NCI-H2107 treated with DMSO at 0.1 percent for 48 hours (cell line): ENCODE measurements around the gene HAPSTR1.
A peak's percentile ranks its signal among the peaks of the same experiment; 100 is the strongest.

Experiments used
- DNase-seq: peaks from one replicate; lab custom pipeline; 2025; ENCODE audit not compliant: unreplicated experiment; lab: John Stamatoyannopoulos, UW

Gene HAPSTR1

GRCh38 chr16:9119795-9120194 is 28.4 kb downstream of the HAPSTR1 start:
- no peak for DNase-seq

- no peak for DNase-seq
Measured at GRCh38 chr16:9122342-9122741, 30.9 kb downstream of the HAPSTR1 start.

GRCh38 chr16:9122969-9123368 is 31.5 kb downstream of the HAPSTR1 start:
- no peak for DNase-seq

GRCh38 chr16:9123401-9123800 is 32.0 kb downstream of the HAPSTR1 start:
- no peak for DNase-seq

GRCh38 chr16:9123871-9124270 is 32.4 kb downstream of the HAPSTR1 start:
- no peak for DNase-seq

- no peak for DNase-seq
Measured at GRCh38 chr16:9124444-9124843, 33.0 kb downstream of the HAPSTR1 start.

GRCh38 chr16:9124908-9125584 is 33.6 kb downstream of the HAPSTR1 start:
- no peak for DNase-seq

GRCh38 chr16:9125658-9126505 is 34.4 kb downstream of the HAPSTR1 start:
- DNase-seq = no peak

- no peak for DNase-seq
Measured at GRCh38 chr16:9126609-9127008, 35.2 kb downstream of the HAPSTR1 start.

GRCh38 chr16:9128346-9129342 is 37.2 kb downstream of the HAPSTR1 start:
- DNase-seq = no peak

- DNase-seq = no peak
Measured at GRCh38 chr16:9134306-9134705, 42.9 kb downstream of the HAPSTR1 start.

- DNase-seq = peak; percentile 38
Measured at GRCh38 chr16:9134739-9135138, 43.3 kb downstream of the HAPSTR1 start.

- no peak for DNase-seq
Measured at GRCh38 chr16:9135797-9136196, 44.4 kb downstream of the HAPSTR1 start.

- DNase-seq = no peak
Measured at GRCh38 chr16:9136596-9136995, 45.2 kb downstream of the HAPSTR1 start.

- no peak for DNase-seq
Measured at GRCh38 chr16:9138021-9138680, 46.7 kb downstream of the HAPSTR1 start.

GRCh38 chr16:9138731-9139501 is 47.5 kb downstream of the HAPSTR1 start:
- DNase-seq = peak; percentile 42

GRCh38 chr16:9139965-9140364 is 48.5 kb downstream of the HAPSTR1 start:
- no peak for DNase-seq
